Osteoblast (primary cell): ENCODE results near the gene CD48. TPM values are rescaled to one million over a fixed set of nuclear protein-coding genes. Genes with fewer than 3 reads are reported as not detected.

ENCODE experiments used
- DNase-seq: peaks from one replicate; pipeline ENCODE4 v3.0.0; 2011; ENCODE audit warnings: low spot score, mixed read lengths; ENCODE audit not compliant: insufficient read length; ENCODE audit errors: missing footprints
- H2AFZ ChIP-seq: 2 replicates; pipeline ENCODE4 v1.6.0; 2011; ENCODE audit warnings: mild to moderate bottlenecking, low read length
- H3K27ac ChIP-seq: 2 replicates; pipeline ENCODE4 v1.5.1; 2011; ENCODE audit warnings: mild to moderate bottlenecking, low read depth, low read length, moderate library complexity
- H3K27me3 ChIP-seq: 2 replicates; pipeline ENCODE4 v1.6.0; 2012; ENCODE audit warnings: mild to moderate bottlenecking, control low read depth, inconsistent platforms, low read length, moderate library complexity; ENCODE audit not compliant: insufficient read depth
- H3K36me3 ChIP-seq: 2 replicates; pipeline ENCODE4 v1.5.1; 2011; ENCODE audit warnings: mild to moderate bottlenecking, low read length, control low read depth, moderate library complexity; ENCODE audit not compliant: insufficient read depth
- H3K4me1 ChIP-seq: 2 replicates; pipeline ENCODE4 v1.5.1; 2011; ENCODE audit warnings: mild to moderate bottlenecking, low read length, control low read depth, moderate library complexity; ENCODE audit not compliant: insufficient read depth
- H3K4me2 ChIP-seq: 2 replicates; pipeline ENCODE4 v1.6.0; 2011; ENCODE audit warnings: mild to moderate bottlenecking, low read length; ENCODE audit not compliant: insufficient read depth
- H3K4me3 ChIP-seq: fragments of 200-600 bp; sonication (generic); 3 replicates; pipeline ENCODE4 v1.5.1; 2012; ENCODE audit warnings: mild to moderate bottlenecking, low read length, inconsistent platforms; ENCODE audit not compliant: insufficient read depth
- H3K79me2 ChIP-seq: 2 replicates; pipeline ENCODE4 v1.6.0; 2012; ENCODE audit warnings: mild to moderate bottlenecking, low read length, control low read depth, inconsistent platforms; ENCODE audit not compliant: insufficient read depth
- H3K9me3 ChIP-seq: 2 replicates; pipeline ENCODE4 v1.5.1; 2011; ENCODE audit warnings: low read depth, low read length, control low read depth
- H4K20me1 ChIP-seq: 2 replicates; pipeline ENCODE4 v1.6.0; 2012; ENCODE audit warnings: mild to moderate bottlenecking, low read length, control low read depth; ENCODE audit not compliant: insufficient read depth
- total RNA-seq: library from RNA; depleted of rRNA; stranded (reverse); fragments of >200 nt; gene quantifications from 2 replicates; pipeline ENCODE4 v1.2.3, GENCODE V29; 2012
- TF ChIP-seq, protein P1 (sequence below): IDR thresholded peaks from 2 replicates; pipeline ENCODE4 v1.5.1; 2011; ENCODE audit warnings: mild to moderate bottlenecking, low read depth, low read length, moderate library complexity; ENCODE audit errors: extremely low read depth

The CD48 gene
- under 0.01 TPM in 1 of 2 replicates, not detected in the other for total RNA-seq

GRCh38 chr1:160711602-160712311 lies at the start of gene CD48:
Gene CD48 (minus strand): TSS chr1:160711822. CDS start chr1:160711763, 59 bp downstream.
- Histone ChIP-seq H3K27me3 (peaks cover 2% of the 10 kb centered on the region), H3K36me3 (no peaks in the 10 kb centered on the region), H3K27ac (no peak within 1 kb of the TSS), H3K79me2 (no peaks in the 10 kb centered on the region), H3K4me3 (no peak within 1 kb of the TSS), H3K4me1 (no peaks in the 10 kb centered on the region), H2AFZ (no peak within 1 kb of the TSS), H4K20me1 (no peaks in the 10 kb centered on the region), H3K9me3 (no peaks in the 10 kb centered on the region), H3K4me2 (no peak within 1 kb of the TSS)
- TF ChIP-seq, protein P1, sequence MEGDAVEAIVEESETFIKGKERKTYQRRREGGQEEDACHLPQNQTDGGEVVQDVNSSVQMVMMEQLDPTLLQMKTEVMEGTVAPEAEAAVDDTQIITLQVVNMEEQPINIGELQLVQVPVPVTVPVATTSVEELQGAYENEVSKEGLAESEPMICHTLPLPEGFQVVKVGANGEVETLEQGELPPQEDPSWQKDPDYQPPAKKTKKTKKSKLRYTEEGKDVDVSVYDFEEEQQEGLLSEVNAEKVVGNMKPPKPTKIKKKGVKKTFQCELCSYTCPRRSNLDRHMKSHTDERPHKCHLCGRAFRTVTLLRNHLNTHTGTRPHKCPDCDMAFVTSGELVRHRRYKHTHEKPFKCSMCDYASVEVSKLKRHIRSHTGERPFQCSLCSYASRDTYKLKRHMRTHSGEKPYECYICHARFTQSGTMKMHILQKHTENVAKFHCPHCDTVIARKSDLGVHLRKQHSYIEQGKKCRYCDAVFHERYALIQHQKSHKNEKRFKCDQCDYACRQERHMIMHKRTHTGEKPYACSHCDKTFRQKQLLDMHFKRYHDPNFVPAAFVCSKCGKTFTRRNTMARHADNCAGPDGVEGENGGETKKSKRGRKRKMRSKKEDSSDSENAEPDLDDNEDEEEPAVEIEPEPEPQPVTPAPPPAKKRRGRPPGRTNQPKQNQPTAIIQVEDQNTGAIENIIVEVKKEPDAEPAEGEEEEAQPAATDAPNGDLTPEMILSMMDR, result no peak
- no peak for DNase-seq

GRCh38 chr1:160761046-160761445 lies 49.4 kb upstream of the CD48 start:
- H3K4me3 ChIP-seq, result no peak overlapping the region
- no peaks in the 10 kb centered on the region for H4K20me1 ChIP-seq
- DNase-seq, result no peak
- no peaks in the 10 kb centered on the region for H3K27me3 ChIP-seq
- H3K36me3 ChIP-seq, result no peaks in the 10 kb centered on the region
- TF ChIP-seq, protein P1, result no peak
- H3K4me2 ChIP-seq, result no peak overlapping the region
- no peak overlapping the region for H2AFZ ChIP-seq
- H3K4me1 ChIP-seq, result no peaks in the 10 kb centered on the region
- no peaks in the 10 kb centered on the region for H3K79me2 ChIP-seq
- no peaks in the 10 kb centered on the region for H3K9me3 ChIP-seq
- H3K27ac ChIP-seq, result no peak overlapping the region

DNA sequence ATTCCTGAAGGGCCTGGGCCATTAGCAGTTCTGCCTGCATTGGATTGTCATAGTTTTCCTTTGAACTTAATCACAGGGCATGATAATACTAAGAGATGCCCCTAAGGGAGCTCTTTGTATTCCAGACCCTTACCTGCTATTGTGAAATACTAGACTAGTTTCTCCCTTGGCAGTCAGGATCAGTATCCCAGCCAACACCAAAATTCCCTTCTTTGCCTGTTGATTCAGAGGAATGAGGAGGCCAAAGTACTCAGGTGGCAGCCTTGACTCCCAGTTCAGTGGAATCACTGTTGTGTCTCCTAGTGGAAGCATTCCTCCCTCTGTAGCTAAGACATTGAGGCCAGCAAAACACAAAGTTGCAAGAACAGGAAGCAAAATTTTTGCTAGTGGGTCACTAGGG lies 48.1 kb upstream of the CD48 start:
- Histone ChIP-seq H3K79me2 (no peaks in the 10 kb centered on the region), H3K27me3 (no peaks in the 10 kb centered on the region), H3K4me3 (no peak overlapping the region), H2AFZ (no peak overlapping the region), H3K9me3 (no peaks in the 10 kb centered on the region), H3K36me3 (no peaks in the 10 kb centered on the region), H3K4me1 (no peaks in the 10 kb centered on the region), H4K20me1 (no peaks in the 10 kb centered on the region), H3K27ac (no peak overlapping the region), H3K4me2 (no peak overlapping the region)
- TF ChIP-seq, protein P1, result no peak
- no peak for DNase-seq

DNA sequence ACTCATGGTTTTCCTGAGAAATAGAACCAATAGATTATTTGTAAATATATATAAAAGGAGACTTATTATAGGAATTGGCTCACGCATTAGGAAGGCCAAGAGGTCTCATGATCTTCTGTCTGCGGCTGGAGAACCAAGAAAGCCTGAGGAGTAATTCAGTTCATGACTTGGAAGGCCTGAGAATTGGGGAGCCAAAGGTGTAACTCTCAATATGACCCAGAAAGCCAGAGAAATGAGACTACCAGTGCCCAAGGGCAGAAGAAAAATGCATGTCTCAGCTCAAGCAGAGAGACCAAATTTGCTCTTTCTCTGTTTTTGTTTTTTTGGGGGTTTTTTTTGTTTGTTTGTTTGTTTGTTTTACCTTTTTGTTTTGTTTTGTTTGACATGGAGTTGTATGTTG lies 46.9 kb upstream of the CD48 start:
- Histone ChIP-seq H3K36me3 (no peaks in the 10 kb centered on the region), H3K4me2 (no peak overlapping the region)
- no peak for DNase-seq

More for the DNA sequence above, 46.9 kb upstream of the CD48 start:
- TF ChIP-seq, protein P1, result no peak
- H2AFZ ChIP-seq, result no peak overlapping the region
- H3K79me2 ChIP-seq, result no peaks in the 10 kb centered on the region
- H3K27me3 ChIP-seq, result no peaks in the 10 kb centered on the region
- H3K27ac ChIP-seq, result no peak overlapping the region
- no peaks in the 10 kb centered on the region for H3K4me1 ChIP-seq
- H3K9me3 ChIP-seq, result no peaks in the 10 kb centered on the region
- no peak overlapping the region for H3K4me3 ChIP-seq
- H4K20me1 ChIP-seq, result no peaks in the 10 kb centered on the region
